Stimulated activated CD8-positive, alpha-beta memory T cell treated with anti-CD3 and anti-CD28 coated beads, Interleukin-12 subunit alpha, Interleukin-12 subunit beta, amount 100 ng/mL, for 24 hours (primary cell): ENCODE results near the gene NUDT9.
"Not testable (repeated sequence)": the region's sequence is repeated elsewhere in the genome, so short reads cannot be mapped to it uniquely, and the experiment has no call there.

Experiments
- DNase-seq: peaks from one replicate; pipeline ENCODE4 v3.0.0-alpha.2; 2020; ENCODE audit errors: extremely low read depth

The NUDT9 gene

GRCh38 chr4:87409420-87409939 lies 12.9 kb upstream of the NUDT9 start:
- DNase-seq = no peak

- DNase-seq = no peak
These were observed 12.2 kb upstream of the NUDT9 start for GRCh38 chr4:87410157-87410556.

- DNase-seq = no peak
These were observed 11.7 kb upstream of the NUDT9 start for GRCh38 chr4:87410679-87411078.

GRCh38 chr4:87414816-87415215 lies 7.6 kb upstream of the NUDT9 start:
- DNase-seq = no peak

- DNase-seq = no peak
These were observed 5.4 kb upstream of the NUDT9 start for GRCh38 chr4:87416965-87417364.

GRCh38 chr4:87418410-87418809 lies 4.0 kb upstream of the NUDT9 start:
- DNase-seq = not testable (repeated sequence)

- DNase-seq = no peak
These were observed 2.7 kb upstream of the NUDT9 start for GRCh38 chr4:87419578-87420249.

- no peak for DNase-seq
These were observed 2.0 kb upstream of the NUDT9 start for GRCh38 chr4:87420276-87420830.

GRCh38 chr4:87423317-87424098 lies 1.1 kb downstream of the NUDT9 start:
- DNase-seq = no peak

GRCh38 chr4:87424099-87424543 lies 1.7 kb downstream of the NUDT9 start:
- not testable (repeated sequence) for DNase-seq

GRCh38 chr4:87425711-87426110 lies 3.3 kb downstream of the NUDT9 start:
- no peak for DNase-seq

- DNase-seq = no peak
These were observed 4.6 kb downstream of the NUDT9 start for GRCh38 chr4:87426865-87427517.

- DNase-seq = no peak
These were observed 5.1 kb downstream of the NUDT9 start for GRCh38 chr4:87427518-87427868.

- no peak for DNase-seq
These were observed 6.6 kb downstream of the NUDT9 start for GRCh38 chr4:87428979-87429378.

- DNase-seq = no peak
These were observed 7.7 kb downstream of the NUDT9 start for GRCh38 chr4:87430038-87430437.

GRCh38 chr4:87433342-87433741 lies 11.0 kb downstream of the NUDT9 start:
- no peak for DNase-seq

- DNase-seq = no peak
These were observed 20.5 kb downstream of the NUDT9 start for GRCh38 chr4:87442889-87443288.

- no peak for DNase-seq
These were observed 22.4 kb downstream of the NUDT9 start for GRCh38 chr4:87444741-87445140.

GRCh38 chr4:87445964-87446363 lies 23.6 kb downstream of the NUDT9 start:
- no peak for DNase-seq

GRCh38 chr4:87446375-87446774 lies 24.0 kb downstream of the NUDT9 start:
- not testable (repeated sequence) for DNase-seq

- no peak for DNase-seq
These were observed 29.2 kb downstream of the NUDT9 start for GRCh38 chr4:87451537-87451936.

- DNase-seq = no peak
These were observed 36.5 kb downstream of the NUDT9 start for GRCh38 chr4:87458913-87459312.
